CD4-positive, alpha-beta T cell (primary cell): Measurements from ENCODE around the gene MCM3. TPM values are rescaled to one million over a fixed set of nuclear protein-coding genes. Genes with fewer than 3 reads are reported as not detected.

Source experiments
- ATAC-seq: fragments of 200-7000 bp; cut with Tn5 transposase; one replicate; pipeline ENCODE4 v1.10.0; 2022; ENCODE audit warnings: mild to moderate bottlenecking; ENCODE audit not compliant: poor library complexity
- CTCF ChIA-PET: fragments of 350-600 bp; sonication (Branson Sonifier 250); formaldehyde crosslinking; loops from one replicate; lab custom pipeline; 2021; ENCODE audit warnings: antibody characterized with exemption, inconsistent platforms; lab: Charles Lee
- POLR2A ChIA-PET: fragments of 350-600 bp; sonication (Branson Sonifier 250); formaldehyde crosslinking; loops from one replicate; lab custom pipeline; 2021; ENCODE audit warnings: antibody characterized with exemption, inconsistent platforms; lab: Charles Lee
- DNase-seq, 14 experiments: peaks; one replicate each; pipeline ENCODE4 v3.0.0-alpha.2; 2013 to 2020; ENCODE audit warnings: mixed read lengths in 2 of 14
- H3K27ac ChIP-seq, 2 donors: one replicate each; pipeline versions ENCODE4 v1.5.1 to v1.7.0; 2013; ENCODE audit warnings: low read length in 2 of 2, low read depth in 1 of 2, mild to moderate bottlenecking in 1 of 2
- H3K27me3 ChIP-seq, 2 experiments: 1 replicate in 1 of 2; 2 replicates in 1 of 2; pipeline versions ENCODE4 v1.6.1 to v1.7.0; 2013; ENCODE audit warnings: low read length in 2 of 2, control low read depth in 1 of 2, mild to moderate bottlenecking in 1 of 2, moderate library complexity in 1 of 2; ENCODE audit not compliant: insufficient read depth in 2 of 2, control insufficient read depth in 1 of 2
- H3K36me3 ChIP-seq: one replicate; pipeline ENCODE4 v1.6.1; 2013; ENCODE audit warnings: low read length, control low read depth; ENCODE audit not compliant: insufficient read depth
- H3K4me1 ChIP-seq: one replicate; pipeline ENCODE4 v1.6.1; 2013; ENCODE audit warnings: low read length, control low read depth; ENCODE audit not compliant: insufficient read depth
- H3K4me3 ChIP-seq: one replicate; pipeline ENCODE4 v1.5.1; 2013; ENCODE audit warnings: mild to moderate bottlenecking, low read length, moderate library complexity
- H3K9me3 ChIP-seq, 2 experiments: 1 replicate in 1 of 2; 2 replicates in 1 of 2; pipeline versions ENCODE4 v1.6.1 to v1.7.0; 2013; ENCODE audit warnings: low read length in 2 of 2, mild to moderate bottlenecking in 2 of 2, control low read depth in 1 of 2, moderate library complexity in 1 of 2; ENCODE audit not compliant: control insufficient read depth in 1 of 2, insufficient read depth in 1 of 2
- H3K27ac Mint-ChIP-seq: one replicate; pipeline ENCODE4 v1.8.0; 2020; ENCODE audit warnings: mixed read lengths
- H3K27me3 Mint-ChIP-seq: one replicate; pipeline ENCODE4 v1.8.0; 2021; ENCODE audit warnings: mixed read lengths
- H3K36me3 Mint-ChIP-seq: one replicate; pipeline ENCODE4 v1.8.0; 2021; ENCODE audit warnings: low read depth, mixed read lengths
- H3K4me1 Mint-ChIP-seq: one replicate; pipeline ENCODE4 v1.8.0; 2021; ENCODE audit warnings: low read depth, mixed read lengths
- H3K4me3 Mint-ChIP-seq: one replicate; pipeline ENCODE4 v1.8.0; 2020; ENCODE audit warnings: mild to moderate bottlenecking, mixed read lengths
- H3K9me3 Mint-ChIP-seq: one replicate; pipeline ENCODE4 v1.8.0; 2020; ENCODE audit warnings: mixed read lengths
- CTCF ChIP-seq: fragments of 200-600 bp; IDR thresholded peaks from one replicate; pipeline ENCODE4 v1.8.0; 2022; ENCODE audit warnings: antibody characterized with exemption, mild to moderate bottlenecking
- intact Hi-C, 2 experiments: fragments of 100-400 bp; cut with DNase I in 1 of 2; cut with micrococcal nuclease in 1 of 2; formaldehyde crosslinking; loops; one replicate each; pipeline versions ENCODE4 v1.15.1 to v1.9.0; 2023 to 2025; cut with DNase I, micrococcal nuclease
- total RNA-seq, 174 experiments: library from RNA in 2 of 174; stranded (reverse) in 2 of 174; gene quantifications; one replicate each; pipeline ENCODE4 v1.2.3 and lab custom pipeline; 2021 to 2026

MCM3 gene
- total RNA-seq, 2 experiments from 2014 or later, result 9.3 to 10.1 TPM

GRCh38 chr6:52317841-52318581 is 33.5 kb upstream of the MCM3 start:
- ChIA-PET POLR2A (no interaction called here), CTCF (no interaction called here)
- no peak overlapping the region for H3K27ac Mint-ChIP-seq
- H3K9me3 Mint-ChIP-seq, result no peaks in the 10 kb centered on the region
- Histone ChIP-seq H3K27ac (no peak overlapping the region), H3K4me3 (no peak overlapping the region), H3K4me1 (no peaks in the 10 kb centered on the region), H3K27me3 (no peaks in the 10 kb centered on the region), H3K36me3 (no peaks in the 10 kb centered on the region), H3K9me3 (no peaks in the 10 kb centered on the region)
- ATAC-seq (no peak), DNase-seq (no peak)
- H3K4me1 Mint-ChIP-seq, result peaks cover 19% of the 10 kb centered on the region
- H3K36me3 Mint-ChIP-seq, result no peaks in the 10 kb centered on the region
- H3K4me3 Mint-ChIP-seq, result no peak overlapping the region
- intact Hi-C loops, result no loop called here
- H3K27me3 Mint-ChIP-seq, result no peaks in the 10 kb centered on the region
- no peak for TF ChIP-seq CTCF

DNA sequence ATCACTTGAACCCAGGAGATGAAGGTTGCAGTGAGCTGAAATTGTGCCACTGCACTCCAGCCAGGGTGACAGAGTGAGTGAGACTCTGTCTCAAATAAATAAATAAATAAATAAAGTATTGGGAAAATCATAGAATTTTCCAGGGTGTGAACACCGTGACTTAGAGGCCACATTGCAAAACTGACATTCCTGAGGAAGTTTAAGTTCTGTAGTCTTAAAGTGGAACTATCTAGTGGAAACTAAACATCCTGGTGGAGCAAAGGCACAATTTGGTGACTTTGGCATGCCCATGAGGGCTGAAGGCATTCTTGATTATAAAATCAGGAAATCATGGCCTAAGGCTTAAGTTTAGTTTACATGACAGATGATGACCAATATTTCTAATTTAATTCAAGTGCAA is 32.7 kb upstream of the MCM3 start:
- intact Hi-C loops, result no loop called here
- Mint-ChIP-seq H3K36me3 (no peaks in the 10 kb centered on the region), H3K4me1 (peaks cover 27% of the 10 kb centered on the region), H3K27ac (no peak overlapping the region), H3K27me3 (no peaks in the 10 kb centered on the region), H3K4me3 (no peak overlapping the region), H3K9me3 (no peaks in the 10 kb centered on the region)
- H3K27me3 ChIP-seq, result no peaks in the 10 kb centered on the region
- no peak for TF ChIP-seq CTCF
- H3K4me3 ChIP-seq, result no peak overlapping the region
- no peak for ATAC-seq
- H3K9me3 ChIP-seq, result no peaks in the 10 kb centered on the region
- H3K36me3 ChIP-seq, result no peaks in the 10 kb centered on the region
- H3K4me1 ChIP-seq, result peaks cover 2% of the 10 kb centered on the region
- no peak overlapping the region for H3K27ac ChIP-seq
- ChIA-PET CTCF (interaction anchor here (1.0 kb wide), 1 partner anchor 31 kb away, joined by 3 read pairs; no protein-coding TSS in a partner anchor), POLR2A (no interaction called here)
- DNase-seq, result no peak

DNA sequence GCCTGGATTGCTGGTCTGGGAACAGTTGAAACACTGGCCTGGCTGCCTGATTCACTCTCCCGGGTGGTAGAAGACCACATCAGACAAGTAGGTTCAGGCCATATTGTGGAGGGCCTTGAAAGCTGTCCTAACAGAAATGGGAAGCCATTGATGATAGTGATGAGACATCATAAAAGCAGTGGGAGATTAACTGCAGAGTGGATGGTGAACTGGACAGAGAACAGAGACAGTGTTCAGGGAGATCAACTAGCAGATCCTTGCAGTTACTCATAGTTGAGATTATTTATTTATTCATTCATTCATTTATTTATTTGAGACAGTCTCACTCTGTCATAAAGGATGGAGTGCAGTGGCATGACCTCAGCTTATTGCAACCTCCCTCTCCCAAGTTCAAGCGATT is 30.2 kb upstream of the MCM3 start:
- Histone ChIP-seq H3K4me3 (no peak overlapping the region), H3K4me1 (peaks cover 10% of the 10 kb centered on the region), H3K9me3 (no peaks in the 10 kb centered on the region), H3K36me3 (no peaks in the 10 kb centered on the region), H3K27me3 (no peaks in the 10 kb centered on the region), H3K27ac (no peak overlapping the region)
- intact Hi-C loops, result loop anchor here in 1 of 2 experiments (5.0 kb wide), 1 partner anchor 43 kb away; no protein-coding TSS in a partner anchor
- Mint-ChIP-seq H3K36me3 (no peaks in the 10 kb centered on the region), H3K9me3 (no peaks in the 10 kb centered on the region), H3K27ac (no peak overlapping the region), H3K4me3 (no peak overlapping the region), H3K4me1 (peaks cover 42% of the 10 kb centered on the region), H3K27me3 (no peaks in the 10 kb centered on the region)
- CTCF ChIA-PET, result no interaction called here
- no peak for ATAC-seq
- POLR2A ChIA-PET, result no interaction called here
- TF ChIP-seq CTCF, result no peak
- no peak for DNase-seq
